HEK293T (cell line): ENCODE data around the gene GCDH.

Experiments used
- ARNT ChIP-seq: fragments of 450-650 bp; IDR thresholded peaks from 2 replicates; pipeline ENCODE4 v1.6.1; 2017; ENCODE audit warnings: mild to moderate bottlenecking
- TARDBP ChIP-seq: fragments of 450-650 bp; IDR thresholded peaks from 2 replicates; pipeline ENCODE4 v1.6.1; 2016
- ZNF384 ChIP-seq: fragments of 450-650 bp; IDR thresholded peaks from 2 replicates; pipeline ENCODE4 v1.6.1; 2016

DNA sequence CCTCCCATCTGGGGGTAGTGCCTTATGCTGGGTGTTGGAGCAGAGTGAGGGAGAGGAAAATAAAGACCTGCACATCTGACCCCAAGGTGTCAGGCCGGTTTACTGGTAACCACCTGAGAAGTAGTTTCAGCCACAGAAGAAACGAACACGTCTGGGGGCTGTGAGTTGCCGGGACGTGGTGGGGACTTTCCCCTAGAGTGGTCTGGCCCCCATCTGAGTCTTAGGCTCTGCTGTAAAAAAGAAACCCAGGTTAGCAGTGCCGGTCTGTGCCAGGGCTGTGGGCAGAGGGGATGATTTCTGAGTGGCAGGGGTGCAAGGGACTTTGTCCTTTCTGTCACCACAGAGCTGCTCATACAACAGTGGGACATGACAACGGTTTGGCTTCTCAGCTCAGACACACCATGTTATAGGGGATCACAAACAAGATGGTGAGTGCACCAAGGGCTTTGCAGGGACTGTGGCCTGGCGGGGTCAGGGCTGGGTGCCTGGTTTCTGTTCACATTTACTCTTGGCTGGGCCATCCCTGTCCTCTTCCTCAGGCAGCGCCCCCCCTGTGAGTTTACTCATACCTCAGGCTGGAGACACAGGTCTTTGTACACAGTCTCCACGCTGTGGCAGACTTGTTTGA is 9.0 kb downstream of the GCDH start:
- TF ChIP-seq TARDBP: no peak
- no peak for TF ChIP-seq ZNF384
- TF ChIP-seq ARNT: no peak
